Tibial artery (tissue), 4 donors: ENCODE measurements around the gene MED25.
A peak's percentile ranks its signal among the peaks of the same experiment; 100 is the strongest.

Experiments
- DNase-seq, 2 donors: peaks; one replicate each; pipeline ENCODE4 v3.0.0-alpha.2; 2019
- H3K27ac ChIP-seq, 2 donors: fragments of 200-600 bp; sonication (generic) in 1 of 2; 1 replicate in 1 of 2; 2 replicates in 1 of 2; pipeline ENCODE4 v1.5.1; 2018 to 2019; ENCODE audit warnings: mild to moderate bottlenecking in 1 of 2
- H3K27me3 ChIP-seq, 2 donors: fragments of 200-600 bp; sonication (generic) in 1 of 2; one replicate each; pipeline versions ENCODE4 v1.5.1 to v1.6.0; 2016 to 2019
- H3K36me3 ChIP-seq, 3 donors: fragments of 200-600 bp; sonication (generic) in 2 of 3; one replicate each; pipeline ENCODE4 v1.5.1; 2016 to 2019; ENCODE audit warnings: mild to moderate bottlenecking in 2 of 3
- H3K4me1 ChIP-seq, 4 donors: fragments of 200-600 bp; sonication (generic) in 2 of 4; 1 replicate in 3 of 4; 2 replicates in 1 of 4; pipeline ENCODE4 v1.5.1; 2016 to 2019
- H3K4me3 ChIP-seq, 2 donors: fragments of 200-600 bp; sonication (generic) in 1 of 2; 1 replicate in 1 of 2; 2 replicates in 1 of 2; pipeline ENCODE4 v1.5.1; 2018 to 2019; ENCODE audit warnings: mild to moderate bottlenecking in 2 of 2
- H3K9me3 ChIP-seq, 3 donors: fragments of 200-600 bp; sonication (generic) in 1 of 3; one replicate each; pipeline ENCODE4 v1.5.1; 2016 to 2019
- intact Hi-C: fragments of 100-400 bp; cut with DNase I; formaldehyde crosslinking; loops from one replicate; pipeline ENCODE4 v1.15.0; 2023; ENCODE audit warnings: low total_unique reads
- TF ChIP-seq, protein P1 (sequence below), 2 experiments: fragments of 200-600 bp in 1 of 2; fragments of 450-650 bp in 1 of 2; IDR thresholded peaks; one replicate each; pipeline ENCODE4 v1.5.1; 2017 to 2019; ENCODE audit warnings: antibody characterized with exemption in 2 of 2, mild to moderate bottlenecking in 1 of 2, moderate library complexity in 1 of 2

MED25 gene

DNA sequence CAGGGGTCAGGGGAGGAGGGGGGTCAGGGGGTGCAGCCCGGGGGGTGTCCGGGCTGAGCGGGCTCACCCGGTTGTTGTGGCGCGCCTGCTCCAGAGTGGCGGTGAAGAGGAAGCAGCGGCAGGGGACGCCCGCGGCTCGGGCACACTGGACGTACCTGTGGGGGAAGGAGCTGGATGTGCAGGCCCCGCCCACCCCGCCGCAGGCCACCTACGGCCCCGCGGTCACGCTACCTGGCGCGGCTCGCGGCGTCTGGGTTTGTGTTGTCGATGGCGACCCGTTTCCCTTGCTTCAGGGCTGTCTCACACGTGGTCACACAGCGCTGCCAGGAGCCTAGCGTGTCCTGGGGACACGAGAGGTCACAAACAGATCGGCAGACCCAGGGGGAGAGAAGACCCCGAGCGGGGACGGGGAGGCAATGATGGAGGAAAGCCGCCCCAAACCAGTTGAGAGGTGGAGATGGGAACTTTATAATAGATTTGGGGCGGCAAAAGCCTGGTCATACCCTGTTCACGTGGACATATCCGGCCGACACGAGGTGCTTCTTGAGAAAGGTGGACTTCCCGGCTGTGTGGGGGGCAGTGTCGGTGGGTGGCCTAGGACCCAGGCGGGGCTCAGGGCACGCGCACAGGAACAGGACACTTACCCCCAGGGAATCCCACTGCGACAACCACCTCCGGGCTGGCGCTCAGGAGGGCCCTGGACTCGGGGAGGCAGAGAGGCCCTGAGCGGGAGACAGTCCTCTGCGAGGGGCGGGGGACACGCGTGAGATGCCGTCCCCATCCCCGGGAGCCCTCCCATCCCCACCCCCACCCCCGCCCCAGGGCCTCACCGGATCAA, 43.7 kb downstream of the MED25 start:
- Histone ChIP-seq H3K36me3 (peaks cover 21 to 83% (median 66%) of the 10 kb centered on the region in 3 donors), H3K9me3 (no peaks in the 10 kb centered on the region), H3K4me3 (no peak overlapping the region), H3K27me3 (no peaks in the 10 kb centered on the region), H3K4me1 (peaks cover 0 to 23% (median 20%) of the 10 kb centered on the region in 4 donors), H3K27ac (peak overlapping the region in 1 of 2 donors; percentile 41)
- no peak for DNase-seq
- intact Hi-C loops: loop anchor here (10.0 kb wide), 1 partner anchor 97 kb away; the partner anchor contains the start of genes AP2A1 and TSKS
- TF ChIP-seq, protein P1, sequence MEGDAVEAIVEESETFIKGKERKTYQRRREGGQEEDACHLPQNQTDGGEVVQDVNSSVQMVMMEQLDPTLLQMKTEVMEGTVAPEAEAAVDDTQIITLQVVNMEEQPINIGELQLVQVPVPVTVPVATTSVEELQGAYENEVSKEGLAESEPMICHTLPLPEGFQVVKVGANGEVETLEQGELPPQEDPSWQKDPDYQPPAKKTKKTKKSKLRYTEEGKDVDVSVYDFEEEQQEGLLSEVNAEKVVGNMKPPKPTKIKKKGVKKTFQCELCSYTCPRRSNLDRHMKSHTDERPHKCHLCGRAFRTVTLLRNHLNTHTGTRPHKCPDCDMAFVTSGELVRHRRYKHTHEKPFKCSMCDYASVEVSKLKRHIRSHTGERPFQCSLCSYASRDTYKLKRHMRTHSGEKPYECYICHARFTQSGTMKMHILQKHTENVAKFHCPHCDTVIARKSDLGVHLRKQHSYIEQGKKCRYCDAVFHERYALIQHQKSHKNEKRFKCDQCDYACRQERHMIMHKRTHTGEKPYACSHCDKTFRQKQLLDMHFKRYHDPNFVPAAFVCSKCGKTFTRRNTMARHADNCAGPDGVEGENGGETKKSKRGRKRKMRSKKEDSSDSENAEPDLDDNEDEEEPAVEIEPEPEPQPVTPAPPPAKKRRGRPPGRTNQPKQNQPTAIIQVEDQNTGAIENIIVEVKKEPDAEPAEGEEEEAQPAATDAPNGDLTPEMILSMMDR (IDR thresholded peaks at IDR 0.05): no peak

DNA sequence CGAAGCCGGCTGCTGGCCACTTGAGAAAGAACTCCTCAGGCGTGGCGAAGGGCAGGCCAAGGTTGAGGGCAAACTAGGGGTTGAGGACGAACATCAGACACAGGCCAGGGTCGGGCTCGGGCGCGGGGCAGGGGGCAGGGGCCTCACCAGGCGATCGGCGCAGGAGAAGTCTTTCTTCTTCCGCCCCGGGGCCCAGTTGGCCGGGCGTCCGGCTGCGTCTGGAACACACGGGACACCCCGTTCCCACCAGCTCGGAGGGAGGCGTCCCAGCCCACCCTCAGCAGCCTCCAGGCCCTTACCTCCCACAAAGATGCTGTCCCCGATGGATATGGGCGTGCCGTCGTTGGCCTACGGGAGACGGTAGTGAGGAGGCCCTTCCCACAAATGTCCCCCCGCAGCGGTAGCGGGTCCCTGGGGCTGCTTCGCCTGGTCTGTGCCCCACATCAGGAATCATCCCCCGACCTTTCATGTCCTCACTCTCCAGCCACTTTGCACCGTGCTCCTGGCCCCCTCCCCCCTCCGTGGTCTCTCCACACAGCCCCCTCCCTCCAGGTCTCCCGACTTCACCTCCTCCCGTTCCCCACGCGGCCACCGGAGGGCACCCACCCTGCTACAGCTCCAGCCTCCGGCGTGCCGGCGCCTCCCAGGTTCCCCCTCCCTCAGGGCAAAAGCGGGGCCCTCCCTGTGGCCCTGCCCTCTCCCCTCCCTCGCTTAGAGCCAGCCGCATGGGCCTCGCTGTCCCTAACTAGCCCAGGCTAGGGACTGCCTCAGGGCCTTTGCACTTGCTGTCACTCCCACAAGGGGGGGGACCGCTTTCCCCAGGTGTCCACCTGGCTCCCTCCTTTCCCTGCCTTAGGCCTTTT, 44.5 kb downstream of the MED25 start:
- peaks cover 0 to 26% (median 21%) of the 10 kb centered on the region in 4 donors for H3K4me1 ChIP-seq
- no peak overlapping the region for H3K4me3 ChIP-seq
- peaks cover 12 to 75% (median 57%) of the 10 kb centered on the region in 3 donors for H3K36me3 ChIP-seq
- intact Hi-C loops: loop anchor here (10.0 kb wide), 1 partner anchor 98 kb away; the partner anchor contains the start of genes AP2A1 and TSKS
- TF ChIP-seq, protein P1 (IDR thresholded peaks at IDR 0.05): no peak
- H3K27me3 ChIP-seq: no peaks in the 10 kb centered on the region
- H3K27ac ChIP-seq: no peak overlapping the region
- DNase-seq: no peak
- H3K9me3 ChIP-seq: no peaks in the 10 kb centered on the region

DNA sequence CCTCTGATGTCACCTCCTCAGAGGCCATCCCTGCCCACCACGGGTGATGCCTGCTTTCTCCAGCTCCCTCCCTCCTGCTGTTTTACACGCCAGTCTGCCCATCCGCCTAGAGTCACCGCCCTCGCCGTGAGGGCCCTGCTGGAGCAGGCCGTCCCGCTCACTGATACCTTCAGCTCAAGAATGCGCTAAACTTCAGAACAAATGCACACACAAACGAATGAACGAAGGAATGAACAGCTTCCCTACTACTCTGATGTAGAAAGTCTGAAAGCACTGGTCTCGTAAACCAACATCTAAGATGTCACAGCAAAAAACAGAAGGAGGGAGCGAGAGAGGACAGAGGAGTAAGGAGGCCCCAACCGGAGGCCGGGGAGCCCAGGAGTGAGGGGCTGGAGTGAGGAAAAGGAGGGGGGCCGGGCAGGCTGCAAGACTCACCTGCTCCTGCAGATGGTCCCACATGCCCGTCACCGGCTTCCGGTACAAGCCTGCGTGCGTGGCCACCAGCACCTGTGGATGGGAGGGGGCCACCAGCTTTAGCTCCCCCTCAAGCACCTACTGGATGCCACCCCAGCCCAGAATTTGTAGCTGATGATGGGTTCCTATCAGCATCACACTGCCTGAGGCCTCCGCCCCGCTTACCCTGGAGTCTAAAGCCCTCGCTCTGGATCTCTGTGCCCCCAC, 45.3 kb downstream of the MED25 start:
- H3K9me3 ChIP-seq: no peaks in the 10 kb centered on the region
- H3K27me3 ChIP-seq: no peaks in the 10 kb centered on the region
- TF ChIP-seq, protein P1 (IDR thresholded peaks at IDR 0.05): no peak
- H3K36me3 ChIP-seq: peaks cover 5 to 67% (median 50%) of the 10 kb centered on the region in 3 donors
- H3K4me1 ChIP-seq: peaks cover 0 to 33% (median 23%) of the 10 kb centered on the region in 4 donors
- intact Hi-C loops: loop anchor here (10.0 kb wide), 1 partner anchor 99 kb away; the partner anchor contains the start of genes AP2A1 and TSKS
- no peak overlapping the region for H3K4me3 ChIP-seq
- DNase-seq: no peak
- H3K27ac ChIP-seq: no peak overlapping the region

DNA sequence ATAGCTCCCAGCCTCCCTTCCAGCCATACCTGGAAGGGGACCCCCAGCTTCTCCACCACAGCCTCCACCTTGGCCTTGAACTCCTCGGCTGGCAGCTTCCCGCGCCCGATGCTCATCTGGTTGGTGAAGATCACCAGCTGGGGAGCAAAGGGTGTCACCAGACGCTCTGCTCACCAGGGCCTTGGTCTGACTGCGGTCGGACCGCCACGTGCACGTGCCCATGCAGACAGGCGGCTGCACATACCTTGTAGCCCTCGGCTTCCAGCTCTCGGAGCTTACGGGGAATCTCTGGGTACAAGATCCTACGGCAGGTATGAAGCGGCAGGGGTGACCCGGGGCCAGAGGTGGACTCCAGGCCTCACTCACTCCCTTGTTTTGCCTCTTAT, 45.8 kb downstream of the MED25 start:
- H3K4me1 ChIP-seq: peaks cover 0 to 39% (median 26%) of the 10 kb centered on the region in 4 donors
- H3K27me3 ChIP-seq: no peaks in the 10 kb centered on the region
- peaks cover 0 to 62% (median 46%) of the 10 kb centered on the region in 3 donors for H3K36me3 ChIP-seq
- intact Hi-C loops: loop anchor here (10.0 kb wide), 1 partner anchor 99 kb away; the partner anchor contains the start of genes AP2A1 and TSKS
- no peaks in the 10 kb centered on the region for H3K9me3 ChIP-seq
- H3K27ac ChIP-seq: no peak overlapping the region
- H3K4me3 ChIP-seq: no peak overlapping the region
- TF ChIP-seq, protein P1 (IDR thresholded peaks at IDR 0.05): no peak
- no peak for DNase-seq

DNA sequence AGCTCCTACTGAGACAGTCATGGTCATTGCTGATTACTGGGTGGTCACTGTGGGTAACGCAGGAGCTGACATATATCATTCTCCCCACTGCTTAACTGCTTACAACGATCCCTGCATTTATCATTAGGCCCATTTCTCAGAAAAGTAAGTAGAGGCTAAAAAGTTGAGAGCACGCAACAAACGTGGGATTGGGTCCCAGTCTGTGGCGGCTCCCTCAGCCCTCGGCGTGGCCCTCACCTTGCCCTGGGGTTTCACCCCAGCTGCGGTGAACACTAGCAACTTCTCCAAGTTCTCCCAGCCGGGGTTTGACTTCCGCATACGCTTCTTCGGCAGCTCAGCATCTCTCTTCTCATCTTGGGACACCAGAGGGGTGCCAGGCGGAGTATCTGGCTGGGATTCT, 46.8 kb downstream of the MED25 start:
- peak overlapping the region in 1 of 2 donors; percentile 88 for H3K27ac ChIP-seq

More for the DNA sequence above, 46.8 kb downstream of the MED25 start:
- TF ChIP-seq, protein P1 (IDR thresholded peaks at IDR 0.05): no peak
- DNase-seq: no peak
- H3K9me3 ChIP-seq: no peaks in the 10 kb centered on the region
- H3K4me3 ChIP-seq: no peak overlapping the region
- no peaks in the 10 kb centered on the region for H3K27me3 ChIP-seq
- H3K4me1 ChIP-seq: peaks cover 0 to 43% (median 28%) of the 10 kb centered on the region in 4 donors
- H3K36me3 ChIP-seq: peaks cover 0 to 52% (median 43%) of the 10 kb centered on the region in 3 donors
- intact Hi-C loops: loop anchor here (10.0 kb wide), 1 partner anchor 100 kb away; the partner anchor contains the start of genes AP2A1 and TSKS
